Measurements from ENCODE around the gene CEP20. TPM values are rescaled to one million over a fixed set of nuclear protein-coding genes. Genes with fewer than 3 reads are reported as not detected.
"Not testable (repeated sequence)": the region's sequence is repeated elsewhere in the genome, so short reads cannot be mapped to it uniquely, and the experiment has no call there.

CEP20 gene
- total RNA-seq, 4 donors from 2014 or later: 13.5 to 33.0 (median 17.4) TPM

DNA sequence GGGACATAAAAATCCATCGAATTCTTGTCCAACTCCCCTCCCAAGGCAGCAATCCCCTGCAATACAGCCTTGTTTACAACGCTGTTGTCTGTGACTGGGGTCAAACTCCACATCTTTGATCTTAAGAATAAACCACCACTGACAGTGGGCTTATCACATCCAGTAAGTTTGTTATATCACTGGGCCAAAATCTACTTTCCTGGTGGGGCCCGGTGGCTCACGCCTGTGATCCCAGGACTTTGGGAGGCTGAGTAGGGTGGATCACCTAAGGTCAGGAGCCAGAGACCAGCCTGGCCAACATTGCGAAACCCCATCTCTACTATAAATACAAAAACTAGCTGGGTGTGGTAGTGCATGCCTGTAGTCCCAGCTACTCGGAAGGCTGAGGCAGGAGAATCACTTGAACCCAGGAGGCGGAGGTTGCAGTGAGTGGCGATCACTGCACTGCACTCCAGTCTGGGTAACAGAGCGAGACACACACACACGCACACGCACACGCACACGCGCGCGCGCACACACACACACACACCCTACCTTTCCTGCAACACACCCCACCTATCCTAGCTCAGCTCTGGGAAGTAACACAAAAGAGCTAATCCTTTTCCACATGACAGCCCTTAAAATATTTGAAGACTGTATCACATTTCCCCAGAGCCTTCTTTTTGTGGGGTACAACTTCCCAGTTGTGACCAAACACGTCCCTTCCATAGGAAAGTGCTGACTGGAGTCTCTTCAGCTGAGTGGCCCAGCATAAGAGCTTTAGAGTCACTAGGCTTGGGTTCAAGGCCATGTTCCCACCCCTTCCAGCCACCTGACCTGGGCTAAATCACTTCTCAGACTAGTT lies 40.1 kb upstream of the CEP20 start:
- Histone ChIP-seq H3K27me3 (no peaks in the 10 kb centered on the region), H3K9me3 (no peaks in the 10 kb centered on the region), H3K27ac (no peak overlapping the region), H3K4me3 (no peak overlapping the region), H3K36me3 (no peaks in the 10 kb centered on the region), H3K4me1 (no peaks in the 10 kb centered on the region)
- no peak for TF ChIP-seq CTCF (IDR thresholded peaks at IDR 0.05)
- no peak for TF ChIP-seq POLR2A (IDR thresholded peaks at IDR 0.05)
- DNase-seq: peak in 1 of 3 donors; percentile 1

GRCh38 chr16:15925631-15926030 lies 37.2 kb upstream of the CEP20 start:
- no peak overlapping the region for H3K4me3 ChIP-seq
- DNase-seq: no peak
- H3K27me3 ChIP-seq: no peaks in the 10 kb centered on the region
- H3K36me3 ChIP-seq: no peaks in the 10 kb centered on the region
- no peak overlapping the region for H3K27ac ChIP-seq
- H3K9me3 ChIP-seq: no peaks in the 10 kb centered on the region
- no peak for TF ChIP-seq CTCF (IDR thresholded peaks at IDR 0.05)
- TF ChIP-seq POLR2A (IDR thresholded peaks at IDR 0.05): no peak
- H3K4me1 ChIP-seq: no peaks in the 10 kb centered on the region

DNA sequence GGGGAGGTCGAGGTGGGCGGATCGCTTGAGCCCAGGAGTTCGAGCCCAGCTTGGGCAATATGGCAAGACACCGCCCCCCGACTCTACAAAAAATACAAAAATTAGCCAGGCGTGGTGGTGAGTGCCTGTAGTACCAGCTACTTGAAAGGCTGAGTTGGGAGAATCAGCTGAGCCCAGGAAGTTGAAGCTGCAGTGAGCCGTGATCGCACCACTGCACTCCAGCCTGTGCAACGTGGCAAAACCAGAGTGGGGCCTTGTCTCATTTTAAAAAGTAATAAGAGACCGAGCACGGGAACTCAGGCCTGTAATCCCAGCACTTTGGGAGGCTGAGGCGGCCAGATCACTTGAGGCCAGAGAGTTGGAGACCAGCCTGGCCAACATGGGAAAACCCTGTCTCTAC lies 36.6 kb upstream of the CEP20 start:
- H3K27ac ChIP-seq: no peak overlapping the region
- no peak for TF ChIP-seq POLR2A (IDR thresholded peaks at IDR 0.05)
- TF ChIP-seq CTCF (IDR thresholded peaks at IDR 0.05): no peak
- H3K27me3 ChIP-seq: no peaks in the 10 kb centered on the region
- no peaks in the 10 kb centered on the region for H3K36me3 ChIP-seq
- no peaks in the 10 kb centered on the region for H3K9me3 ChIP-seq
- H3K4me1 ChIP-seq: no peaks in the 10 kb centered on the region
- H3K4me3 ChIP-seq: no peak overlapping the region
- DNase-seq: no peak

DNA sequence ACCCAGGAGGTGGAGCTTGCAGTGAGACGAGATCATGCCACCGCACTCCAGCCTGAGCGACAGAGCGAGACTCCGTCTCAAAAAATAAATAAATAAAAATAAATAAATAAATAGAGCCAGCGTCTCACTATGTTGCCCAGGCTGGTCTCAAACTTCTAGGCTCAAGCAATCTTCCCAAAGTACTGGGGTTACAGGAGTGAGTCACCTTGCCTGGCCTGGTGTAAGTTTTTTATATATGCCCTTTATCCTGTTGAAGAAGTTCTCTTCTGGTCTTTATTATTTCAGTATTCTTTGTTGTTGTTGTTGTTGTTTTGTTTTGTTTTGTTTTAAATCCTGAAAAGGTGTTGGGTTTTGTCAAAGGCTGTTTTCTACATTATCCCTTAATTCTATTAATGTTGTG lies 30.9 kb upstream of the CEP20 start:
- TF ChIP-seq CTCF (IDR thresholded peaks at IDR 0.05) (no peak), POLR2A (IDR thresholded peaks at IDR 0.05) (no peak)
- no peaks in the 10 kb centered on the region for H3K36me3 ChIP-seq
- no peaks in the 10 kb centered on the region for H3K27me3 ChIP-seq
- no peak overlapping the region for H3K4me3 ChIP-seq
- H3K4me1 ChIP-seq: no peaks in the 10 kb centered on the region
- no peak overlapping the region for H3K27ac ChIP-seq
- no peaks in the 10 kb centered on the region for H3K9me3 ChIP-seq
- no peak for DNase-seq

- H3K36me3 ChIP-seq, H3K27ac ChIP-seq, H3K4me1 ChIP-seq, DNase-seq, H3K27me3 ChIP-seq, H3K4me3 ChIP-seq, H3K9me3 ChIP-seq: not testable (repeated sequence)
Observed at GRCh38 chr16:15918314-15918713, 29.9 kb upstream of the CEP20 start.

DNA sequence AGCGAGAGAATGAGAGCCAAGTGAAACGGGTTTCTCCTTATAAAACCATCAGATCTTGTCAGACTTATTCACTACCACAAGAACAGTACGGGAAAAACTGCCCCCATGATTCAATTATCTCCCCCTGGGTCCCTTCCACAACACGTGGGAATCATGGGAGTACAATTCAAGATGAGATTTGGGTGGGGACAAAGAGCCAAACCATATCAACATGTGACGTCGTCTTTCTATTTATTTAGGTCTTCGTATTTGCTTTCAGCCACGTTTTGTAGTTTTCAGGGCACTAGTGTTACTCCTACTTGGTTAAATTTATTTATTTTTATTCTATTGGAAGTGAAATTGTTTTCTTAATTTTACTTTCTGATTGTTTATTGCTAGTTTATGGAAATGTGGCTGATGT lies 27.9 kb upstream of the CEP20 start:
- no peaks in the 10 kb centered on the region for H3K27me3 ChIP-seq
- TF ChIP-seq POLR2A (IDR thresholded peaks at IDR 0.05): no peak
- no peak overlapping the region for H3K27ac ChIP-seq
- no peaks in the 10 kb centered on the region for H3K4me1 ChIP-seq
- no peak overlapping the region for H3K4me3 ChIP-seq
- no peaks in the 10 kb centered on the region for H3K36me3 ChIP-seq
- no peak for DNase-seq
- no peaks in the 10 kb centered on the region for H3K9me3 ChIP-seq
